Measurements from ENCODE around the gene SORBS2.

SORBS2 gene

DNA sequence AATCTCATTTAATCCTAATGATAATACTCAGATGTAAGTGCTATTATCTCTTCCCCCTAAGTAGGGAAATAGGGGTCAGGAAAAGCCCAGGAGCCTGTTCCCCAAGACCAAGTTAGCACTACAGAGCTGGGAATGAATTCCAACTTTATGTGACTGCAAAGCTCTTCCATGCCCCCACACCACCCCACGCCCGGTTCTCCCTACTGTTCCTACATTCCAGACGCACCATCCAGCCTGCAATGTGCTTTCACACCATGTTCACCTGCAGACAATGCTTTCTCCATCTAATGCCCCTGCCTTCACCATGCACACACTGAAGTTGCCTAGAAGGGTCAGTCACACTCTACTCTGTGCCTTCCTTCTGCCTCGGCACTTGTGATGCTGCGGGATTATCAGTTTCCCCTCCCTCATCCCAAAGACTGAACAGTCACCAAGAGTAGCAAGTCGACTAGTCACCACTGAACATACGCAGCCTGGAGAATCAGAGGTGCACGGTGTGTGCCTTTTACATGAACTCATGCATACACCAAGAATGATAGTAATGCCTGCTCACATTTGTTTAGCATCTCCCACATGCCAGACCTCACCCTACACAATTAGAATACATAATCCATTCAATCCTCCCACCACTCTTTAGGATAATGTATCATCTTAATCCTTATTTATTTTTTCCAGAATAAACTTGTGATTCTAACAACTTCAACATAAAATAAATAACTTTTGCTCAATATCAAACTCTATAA is 14.2 kb downstream of the SORBS2 start:
- H3K4me2 ChIP-seq (ENCODE audit: low read length): no peak overlapping the region
- H3K79me2 ChIP-seq: no peaks in the 10 kb centered on the region
- H3K9ac ChIP-seq: no peak overlapping the region
- H3K4me3 ChIP-seq (ENCODE audit: low read depth, low read length): no peak overlapping the region
- H3K4me1 ChIP-seq: no peaks in the 10 kb centered on the region
- no peaks in the 10 kb centered on the region for H3K27me3 ChIP-seq (ENCODE audit: control insufficient read depth, insufficient read depth, low read length)
- no peaks in the 10 kb centered on the region for H3K36me3 ChIP-seq (ENCODE audit: control insufficient read depth, insufficient read depth, low read length)
- no peak overlapping the region for H2AFZ ChIP-seq
- no peak overlapping the region for H3K27ac ChIP-seq
- TF ChIP-seq, protein P1, sequence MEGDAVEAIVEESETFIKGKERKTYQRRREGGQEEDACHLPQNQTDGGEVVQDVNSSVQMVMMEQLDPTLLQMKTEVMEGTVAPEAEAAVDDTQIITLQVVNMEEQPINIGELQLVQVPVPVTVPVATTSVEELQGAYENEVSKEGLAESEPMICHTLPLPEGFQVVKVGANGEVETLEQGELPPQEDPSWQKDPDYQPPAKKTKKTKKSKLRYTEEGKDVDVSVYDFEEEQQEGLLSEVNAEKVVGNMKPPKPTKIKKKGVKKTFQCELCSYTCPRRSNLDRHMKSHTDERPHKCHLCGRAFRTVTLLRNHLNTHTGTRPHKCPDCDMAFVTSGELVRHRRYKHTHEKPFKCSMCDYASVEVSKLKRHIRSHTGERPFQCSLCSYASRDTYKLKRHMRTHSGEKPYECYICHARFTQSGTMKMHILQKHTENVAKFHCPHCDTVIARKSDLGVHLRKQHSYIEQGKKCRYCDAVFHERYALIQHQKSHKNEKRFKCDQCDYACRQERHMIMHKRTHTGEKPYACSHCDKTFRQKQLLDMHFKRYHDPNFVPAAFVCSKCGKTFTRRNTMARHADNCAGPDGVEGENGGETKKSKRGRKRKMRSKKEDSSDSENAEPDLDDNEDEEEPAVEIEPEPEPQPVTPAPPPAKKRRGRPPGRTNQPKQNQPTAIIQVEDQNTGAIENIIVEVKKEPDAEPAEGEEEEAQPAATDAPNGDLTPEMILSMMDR (IDR thresholded peaks at IDR 0.05): no peak
- H3K9me3 ChIP-seq (ENCODE audit: control insufficient read depth, low read length): no peaks in the 10 kb centered on the region

GRCh38 chr4:185797018-185797417 is 15.0 kb downstream of the SORBS2 start:
- Histone ChIP-seq H3K27ac (no peak overlapping the region), H3K79me2 (no peaks in the 10 kb centered on the region), H2AFZ (no peak overlapping the region), H3K9ac (no peak overlapping the region), H3K4me1 (no peaks in the 10 kb centered on the region), H3K36me3 (ENCODE audit: control insufficient read depth, insufficient read depth, low read length) (no peaks in the 10 kb centered on the region), H3K4me2 (ENCODE audit: low read length) (no peak overlapping the region), H3K9me3 (ENCODE audit: control insufficient read depth, low read length) (no peaks in the 10 kb centered on the region), H3K4me3 (ENCODE audit: low read depth, low read length) (no peak overlapping the region), H3K27me3 (ENCODE audit: control insufficient read depth, insufficient read depth, low read length) (no peaks in the 10 kb centered on the region)
- TF ChIP-seq, protein P1 (IDR thresholded peaks at IDR 0.05): no peak

- no peak overlapping the region for H3K27ac ChIP-seq
- H2AFZ ChIP-seq: no peak overlapping the region
- no peaks in the 10 kb centered on the region for H3K4me1 ChIP-seq
- no peaks in the 10 kb centered on the region for H3K27me3 ChIP-seq (ENCODE audit: control insufficient read depth, insufficient read depth, low read length)
- no peak overlapping the region for H3K9ac ChIP-seq
- no peak overlapping the region for H3K4me3 ChIP-seq (ENCODE audit: low read depth, low read length)
- H3K9me3 ChIP-seq (ENCODE audit: control insufficient read depth, low read length): no peaks in the 10 kb centered on the region
- no peaks in the 10 kb centered on the region for H3K36me3 ChIP-seq (ENCODE audit: control insufficient read depth, insufficient read depth, low read length)
- TF ChIP-seq, protein P1 (IDR thresholded peaks at IDR 0.05): no peak
- no peak overlapping the region for H3K4me2 ChIP-seq (ENCODE audit: low read length)
- H3K79me2 ChIP-seq: no peaks in the 10 kb centered on the region
Measured at GRCh38 chr4:185796176-185796575, 15.8 kb downstream of the SORBS2 start.

GRCh38 chr4:185794637-185795036 is 17.4 kb downstream of the SORBS2 start:
- TF ChIP-seq, protein P1 (IDR thresholded peaks at IDR 0.05): no peak
- H3K4me1 ChIP-seq: no peaks in the 10 kb centered on the region
- H3K4me2 ChIP-seq (ENCODE audit: low read length): no peak overlapping the region
- no peak overlapping the region for H3K27ac ChIP-seq
- no peak overlapping the region for H2AFZ ChIP-seq
- H3K36me3 ChIP-seq (ENCODE audit: control insufficient read depth, insufficient read depth, low read length): no peaks in the 10 kb centered on the region
- H3K4me3 ChIP-seq (ENCODE audit: low read depth, low read length): no peak overlapping the region
- no peaks in the 10 kb centered on the region for H3K79me2 ChIP-seq
- H3K9me3 ChIP-seq (ENCODE audit: control insufficient read depth, low read length): no peaks in the 10 kb centered on the region
- H3K9ac ChIP-seq: no peak overlapping the region
- no peaks in the 10 kb centered on the region for H3K27me3 ChIP-seq (ENCODE audit: control insufficient read depth, insufficient read depth, low read length)

DNA sequence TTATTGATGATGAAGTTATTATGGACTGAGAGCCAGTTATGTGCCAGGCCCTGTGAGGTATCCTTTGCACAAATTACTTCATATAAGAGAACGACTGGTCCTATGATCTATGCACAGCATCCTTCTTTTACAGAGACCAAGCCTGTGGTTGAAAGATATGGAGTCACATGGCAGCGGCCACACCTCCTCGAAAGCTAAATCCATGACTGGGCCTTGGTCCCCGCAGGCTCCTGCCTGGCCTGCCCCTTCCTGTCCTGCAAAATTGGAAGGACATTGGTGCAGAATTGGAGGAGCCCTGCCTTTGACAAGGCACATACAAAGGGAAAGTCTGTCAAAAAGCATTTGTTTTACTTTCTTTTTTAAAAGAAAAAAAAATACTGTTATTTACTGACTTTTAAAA is 18.3 kb downstream of the SORBS2 start:
- Histone ChIP-seq H3K27ac (no peak overlapping the region), H3K79me2 (no peaks in the 10 kb centered on the region), H3K9me3 (ENCODE audit: control insufficient read depth, low read length) (no peaks in the 10 kb centered on the region), H3K27me3 (ENCODE audit: control insufficient read depth, insufficient read depth, low read length) (no peaks in the 10 kb centered on the region), H3K4me2 (ENCODE audit: low read length) (no peak overlapping the region), H3K9ac (no peak overlapping the region), H2AFZ (no peak overlapping the region), H3K4me1 (no peaks in the 10 kb centered on the region), H3K36me3 (ENCODE audit: control insufficient read depth, insufficient read depth, low read length) (no peaks in the 10 kb centered on the region), H3K4me3 (ENCODE audit: low read depth, low read length) (no peak overlapping the region)
- TF ChIP-seq, protein P1 (IDR thresholded peaks at IDR 0.05): no peak
